Epithelial cell of esophagus (primary cell): ENCODE data around the gene NUP210L.

Experiments
- DNase-seq: peaks from one replicate; pipeline ENCODE4 v3.0.0; 2010; ENCODE audit warnings: low read depth
- H3K4me3 ChIP-seq: 2 replicates; pipeline ENCODE4 v1.5.1; 2011; ENCODE audit warnings: mild to moderate bottlenecking, low read length, control low read depth
- TF ChIP-seq, protein P1 (sequence below): IDR thresholded peaks from 2 replicates; pipeline ENCODE4 v1.5.1; 2011; ENCODE audit warnings: low read depth, mild to moderate bottlenecking, low read length, control low read depth, inconsistent platforms; ENCODE audit not compliant: insufficient read depth; ENCODE audit errors: missing control alignments

Gene NUP210L

DNA sequence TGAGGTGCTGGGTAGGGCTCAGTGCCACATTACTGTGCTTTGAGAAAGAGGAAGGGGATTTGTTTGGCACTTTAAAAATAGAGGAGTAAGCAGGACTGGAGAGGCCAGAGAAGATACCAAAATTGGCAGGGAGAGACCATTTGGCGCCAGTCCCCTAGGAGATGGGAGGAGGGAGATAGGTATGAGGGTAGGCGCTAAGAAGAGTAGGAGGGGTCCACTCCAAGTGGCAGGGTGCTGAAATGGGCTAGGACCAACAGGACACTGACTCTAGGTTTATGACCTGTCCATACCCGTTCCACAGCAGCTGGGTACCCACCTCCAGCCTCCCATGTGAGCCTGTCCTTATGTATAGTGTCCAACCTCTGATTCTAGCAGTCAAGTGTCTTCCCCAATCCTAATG is 195.4 kb downstream of the NUP210L start:
- no peak for DNase-seq
- no peak overlapping the region for H3K4me3 ChIP-seq
- TF ChIP-seq, protein P1, sequence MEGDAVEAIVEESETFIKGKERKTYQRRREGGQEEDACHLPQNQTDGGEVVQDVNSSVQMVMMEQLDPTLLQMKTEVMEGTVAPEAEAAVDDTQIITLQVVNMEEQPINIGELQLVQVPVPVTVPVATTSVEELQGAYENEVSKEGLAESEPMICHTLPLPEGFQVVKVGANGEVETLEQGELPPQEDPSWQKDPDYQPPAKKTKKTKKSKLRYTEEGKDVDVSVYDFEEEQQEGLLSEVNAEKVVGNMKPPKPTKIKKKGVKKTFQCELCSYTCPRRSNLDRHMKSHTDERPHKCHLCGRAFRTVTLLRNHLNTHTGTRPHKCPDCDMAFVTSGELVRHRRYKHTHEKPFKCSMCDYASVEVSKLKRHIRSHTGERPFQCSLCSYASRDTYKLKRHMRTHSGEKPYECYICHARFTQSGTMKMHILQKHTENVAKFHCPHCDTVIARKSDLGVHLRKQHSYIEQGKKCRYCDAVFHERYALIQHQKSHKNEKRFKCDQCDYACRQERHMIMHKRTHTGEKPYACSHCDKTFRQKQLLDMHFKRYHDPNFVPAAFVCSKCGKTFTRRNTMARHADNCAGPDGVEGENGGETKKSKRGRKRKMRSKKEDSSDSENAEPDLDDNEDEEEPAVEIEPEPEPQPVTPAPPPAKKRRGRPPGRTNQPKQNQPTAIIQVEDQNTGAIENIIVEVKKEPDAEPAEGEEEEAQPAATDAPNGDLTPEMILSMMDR = no peak

DNA sequence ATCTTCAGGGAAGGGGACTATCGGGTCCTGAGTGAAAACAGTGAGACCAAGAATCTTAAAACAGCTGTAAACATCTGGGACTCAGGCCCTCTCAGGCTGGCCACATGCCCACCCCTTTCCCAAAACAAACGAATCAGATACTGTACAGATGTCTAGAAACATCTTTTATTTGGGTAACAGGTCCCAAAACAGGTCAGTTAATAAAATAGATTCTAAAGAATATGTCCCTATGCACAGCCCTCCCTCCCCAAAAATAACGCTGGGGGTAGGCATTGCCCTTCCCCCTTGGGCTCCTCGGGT is 196.0 kb downstream of the NUP210L start:
- TF ChIP-seq, protein P1 = no peak
- DNase-seq = no peak
- H3K4me3 ChIP-seq = peak overlapping the region; percentile 15

DNA sequence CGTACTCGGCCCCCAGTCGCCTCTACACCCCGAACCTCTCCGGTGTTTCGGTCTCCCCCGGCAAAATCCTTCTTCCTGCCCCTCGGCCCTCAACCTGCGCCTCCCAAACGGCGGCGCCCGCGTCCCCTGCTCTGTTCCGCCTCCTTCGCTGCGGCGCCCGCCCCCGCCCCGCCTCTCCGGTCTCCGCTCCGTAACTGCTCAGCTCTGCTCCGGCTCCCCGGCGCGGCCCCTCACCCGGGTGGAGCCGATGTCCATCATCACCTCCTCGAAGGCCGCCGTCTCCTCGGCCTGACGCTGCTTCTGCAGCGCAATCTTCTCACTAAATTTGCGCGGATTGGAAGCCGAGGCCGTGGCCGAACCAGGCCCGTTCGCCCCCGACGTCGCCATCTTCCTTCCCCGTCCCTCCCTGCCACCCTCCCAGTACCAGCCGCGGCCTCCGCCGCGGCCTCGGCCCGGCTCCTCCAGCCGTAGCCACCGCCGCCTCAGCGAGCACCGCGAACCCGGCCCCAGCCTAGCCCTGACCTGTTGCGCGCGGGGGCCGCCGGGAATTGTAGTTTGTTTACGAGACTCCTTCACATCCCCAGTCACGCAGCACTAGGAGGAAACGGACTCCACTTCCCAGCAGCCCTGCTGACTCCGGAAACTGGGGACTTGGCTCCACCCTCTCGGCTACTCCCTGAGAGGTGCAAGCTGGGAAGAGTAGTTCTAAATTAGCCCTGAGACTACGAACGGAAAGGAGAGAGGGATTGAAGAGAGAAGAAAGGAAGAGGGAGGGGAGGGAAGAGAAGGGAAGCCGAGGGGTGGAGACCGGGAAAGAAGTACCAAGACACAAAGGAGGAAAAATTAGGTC is 196.5 kb downstream of the NUP210L start, which contains the start of gene CRTC2:
Gene CRTC2 (minus strand): TSS at position 502 of the 850 bp plus-strand sequence. CDS start 115 bp downstream, at position 387.
- peak within 1 kb of the TSS; percentile 96 for H3K4me3 ChIP-seq
- peak; percentile 99 for DNase-seq
- TF ChIP-seq, protein P1 = no peak

DNA sequence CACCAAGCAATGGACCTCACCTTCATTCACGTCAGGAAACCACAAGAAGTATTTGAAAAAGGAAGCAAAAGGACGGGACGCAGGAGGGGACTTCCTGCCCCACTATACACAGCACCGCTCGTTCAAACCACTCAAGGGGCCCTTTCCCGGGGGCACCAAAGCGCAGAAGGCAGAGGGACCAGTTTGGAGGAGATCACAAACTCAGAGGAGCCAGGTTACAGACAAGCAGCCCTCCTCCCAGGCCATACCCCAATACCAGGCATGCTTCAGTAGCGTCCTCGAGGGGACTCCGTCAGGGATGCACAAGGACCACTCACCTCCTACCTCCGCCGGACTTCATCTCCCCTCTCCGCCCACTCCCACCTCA is 197.1 kb downstream of the NUP210L start:
- DNase-seq = no peak

DNA sequence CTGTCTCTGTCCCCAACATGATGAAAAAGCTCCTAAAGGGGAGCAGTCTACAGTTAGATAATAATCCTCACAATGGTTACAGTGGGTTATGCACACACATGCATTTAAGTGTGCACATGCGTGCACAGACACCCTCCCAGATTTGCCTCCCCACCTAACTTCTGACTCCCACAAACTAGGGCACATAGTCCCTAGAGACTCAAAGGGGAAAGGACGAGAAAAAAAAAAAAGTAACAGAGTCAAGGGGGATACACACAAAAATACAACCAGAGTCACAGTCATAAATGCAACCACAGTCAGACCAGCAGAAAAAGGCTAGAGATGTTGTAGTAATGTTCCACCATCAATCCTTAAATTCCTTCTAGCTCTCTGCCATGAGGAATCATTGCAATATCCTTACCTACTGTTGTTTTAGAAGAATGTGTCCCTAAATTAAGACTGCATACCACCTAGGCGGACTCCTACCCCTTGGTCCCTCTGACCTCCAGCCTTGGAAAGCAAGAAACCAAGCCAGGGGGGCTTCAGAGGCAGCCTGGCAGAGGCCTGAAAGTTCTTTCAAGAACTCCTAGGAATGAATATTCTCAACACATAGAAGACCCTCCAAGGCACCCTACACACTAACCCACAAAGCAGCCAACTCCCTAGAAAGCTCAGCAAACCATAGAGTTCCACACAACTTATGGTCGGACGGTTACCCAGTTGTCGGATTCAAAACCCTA is 197.7 kb downstream of the NUP210L start:
- TF ChIP-seq, protein P1 = no peak
- peak overlapping the region; percentile 96 for H3K4me3 ChIP-seq
- no peak for DNase-seq

More for the DNA sequence above, 197.1 kb downstream of the NUP210L start:
- TF ChIP-seq, protein P1 = no peak
- peak overlapping the region; percentile 96 for H3K4me3 ChIP-seq

DNA sequence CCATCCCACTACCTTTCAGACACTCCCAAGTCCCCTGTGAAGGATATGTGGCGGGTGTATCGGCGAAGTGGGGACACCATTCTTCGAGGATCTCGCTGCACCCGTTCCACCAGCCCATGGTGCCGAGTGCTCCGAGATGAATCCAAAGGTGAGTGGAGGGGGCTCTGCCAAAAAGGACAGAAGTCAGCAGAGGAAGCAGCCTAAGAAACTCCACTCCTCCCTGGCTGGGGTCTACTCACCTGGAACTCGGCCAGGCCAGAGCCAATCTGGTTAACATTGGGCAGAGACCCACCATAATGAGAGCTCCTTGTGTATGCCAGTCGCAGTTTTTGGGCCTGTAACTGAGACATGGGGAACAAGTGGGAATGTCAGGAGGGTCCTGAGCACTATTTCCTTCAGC is 200.0 kb downstream of the NUP210L start:
- DNase-seq = no peak
- H3K4me3 ChIP-seq = no peak overlapping the region
- TF ChIP-seq, protein P1 = no peak

DNA sequence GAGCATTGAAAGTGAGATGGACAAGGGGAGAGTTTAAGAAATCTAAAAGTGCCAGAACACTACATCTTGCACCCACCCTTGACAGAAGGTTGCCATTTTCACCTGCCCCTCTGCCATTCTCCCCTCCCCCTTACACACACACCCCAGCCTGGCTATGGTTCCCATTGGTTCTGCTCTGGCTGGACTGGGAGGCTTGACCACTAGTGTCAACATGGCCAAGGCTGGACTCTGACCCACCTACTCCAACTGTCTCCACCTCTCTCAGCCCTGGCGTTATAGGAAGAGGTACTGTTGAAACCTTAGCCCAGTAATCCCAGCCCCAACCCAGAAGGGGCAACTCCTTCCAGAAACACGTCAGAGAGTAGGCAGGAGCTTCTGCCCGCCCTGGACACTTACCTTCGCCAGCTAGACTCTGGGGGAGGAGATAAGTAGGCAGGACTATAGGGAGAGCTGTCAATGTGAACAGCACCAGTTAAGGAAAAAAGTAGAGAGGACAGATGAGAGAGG is 201.0 kb downstream of the NUP210L start:
- DNase-seq = no peak
- H3K4me3 ChIP-seq = no peak overlapping the region
- TF ChIP-seq, protein P1 = no peak
